Osteoblast (primary cell): Measurements from ENCODE around the gene ADO. TPM values are rescaled to one million over a fixed set of nuclear protein-coding genes. Genes with fewer than 3 reads are reported as not detected.

ENCODE experiments used
- DNase-seq: peaks from one replicate; pipeline ENCODE4 v3.0.0; 2011; ENCODE audit warnings: low spot score, mixed read lengths; ENCODE audit not compliant: insufficient read length; ENCODE audit errors: missing footprints
- H2AFZ ChIP-seq: 2 replicates; pipeline ENCODE4 v1.6.0; 2011; ENCODE audit warnings: mild to moderate bottlenecking, low read length
- H3K27ac ChIP-seq: 2 replicates; pipeline ENCODE4 v1.5.1; 2011; ENCODE audit warnings: mild to moderate bottlenecking, low read depth, low read length, moderate library complexity
- H3K27me3 ChIP-seq: 2 replicates; pipeline ENCODE4 v1.6.0; 2012; ENCODE audit warnings: mild to moderate bottlenecking, control low read depth, inconsistent platforms, low read length, moderate library complexity; ENCODE audit not compliant: insufficient read depth
- H3K36me3 ChIP-seq: 2 replicates; pipeline ENCODE4 v1.5.1; 2011; ENCODE audit warnings: mild to moderate bottlenecking, low read length, control low read depth, moderate library complexity; ENCODE audit not compliant: insufficient read depth
- H3K4me1 ChIP-seq: 2 replicates; pipeline ENCODE4 v1.5.1; 2011; ENCODE audit warnings: mild to moderate bottlenecking, low read length, control low read depth, moderate library complexity; ENCODE audit not compliant: insufficient read depth
- H3K4me2 ChIP-seq: 2 replicates; pipeline ENCODE4 v1.6.0; 2011; ENCODE audit warnings: mild to moderate bottlenecking, low read length; ENCODE audit not compliant: insufficient read depth
- H3K4me3 ChIP-seq: fragments of 200-600 bp; sonication (generic); 3 replicates; pipeline ENCODE4 v1.5.1; 2012; ENCODE audit warnings: mild to moderate bottlenecking, low read length, inconsistent platforms; ENCODE audit not compliant: insufficient read depth
- H3K79me2 ChIP-seq: 2 replicates; pipeline ENCODE4 v1.6.0; 2012; ENCODE audit warnings: mild to moderate bottlenecking, low read length, control low read depth, inconsistent platforms; ENCODE audit not compliant: insufficient read depth
- H3K9me3 ChIP-seq: 2 replicates; pipeline ENCODE4 v1.5.1; 2011; ENCODE audit warnings: low read depth, low read length, control low read depth
- H4K20me1 ChIP-seq: 2 replicates; pipeline ENCODE4 v1.6.0; 2012; ENCODE audit warnings: mild to moderate bottlenecking, low read length, control low read depth; ENCODE audit not compliant: insufficient read depth
- CTCF ChIP-seq: IDR thresholded peaks from 2 replicates; pipeline ENCODE4 v1.5.1; 2011; ENCODE audit warnings: mild to moderate bottlenecking, low read depth, low read length, moderate library complexity; ENCODE audit errors: extremely low read depth
- total RNA-seq: library from RNA; depleted of rRNA; stranded (reverse); fragments of >200 nt; gene quantifications from 2 replicates; pipeline ENCODE4 v1.2.3, GENCODE V29; 2012

ADO gene
- total RNA-seq, 1 donor, result 29.3 TPM

- H3K36me3 ChIP-seq, result no peaks in the 10 kb centered on the region
- no peaks in the 10 kb centered on the region for H3K79me2 ChIP-seq
- peaks cover 12% of the 10 kb centered on the region for H3K27me3 ChIP-seq
- no peaks in the 10 kb centered on the region for H3K9me3 ChIP-seq
- DNase-seq, result no peak
- no peak overlapping the region for H3K4me3 ChIP-seq
- H3K4me1 ChIP-seq, result no peaks in the 10 kb centered on the region
- no peak overlapping the region for H3K4me2 ChIP-seq
- no peaks in the 10 kb centered on the region for H4K20me1 ChIP-seq
- no peak for TF ChIP-seq CTCF
- no peak overlapping the region for H2AFZ ChIP-seq
- H3K27ac ChIP-seq, result no peak overlapping the region
These were observed 21.8 kb downstream of the ADO start for GRCh38 chr10:62826273-62826672.

GRCh38 chr10:62829622-62830021, 25.1 kb downstream of the ADO start:
- H3K79me2 ChIP-seq, result no peaks in the 10 kb centered on the region
- no peak overlapping the region for H3K27ac ChIP-seq
- peak; percentile 37 for DNase-seq
- no peaks in the 10 kb centered on the region for H3K36me3 ChIP-seq
- peaks cover 4% of the 10 kb centered on the region for H3K4me1 ChIP-seq
- no peak for TF ChIP-seq CTCF
- H3K4me2 ChIP-seq, result no peak overlapping the region
- no peaks in the 10 kb centered on the region for H3K9me3 ChIP-seq
- no peak overlapping the region for H2AFZ ChIP-seq
- H4K20me1 ChIP-seq, result no peaks in the 10 kb centered on the region
- H3K27me3 ChIP-seq, result no peaks in the 10 kb centered on the region
- H3K4me3 ChIP-seq, result no peak overlapping the region

GRCh38 chr10:62830679-62831078, 26.2 kb downstream of the ADO start:
- peaks cover 4% of the 10 kb centered on the region for H3K4me1 ChIP-seq
- no peak overlapping the region for H2AFZ ChIP-seq
- no peak overlapping the region for H3K27ac ChIP-seq
- no peaks in the 10 kb centered on the region for H3K9me3 ChIP-seq
- no peak overlapping the region for H3K4me3 ChIP-seq
- no peak for DNase-seq
- no peaks in the 10 kb centered on the region for H3K27me3 ChIP-seq
- H3K36me3 ChIP-seq, result no peaks in the 10 kb centered on the region
- H3K4me2 ChIP-seq, result no peak overlapping the region
- TF ChIP-seq CTCF, result no peak
- H4K20me1 ChIP-seq, result no peaks in the 10 kb centered on the region
- H3K79me2 ChIP-seq, result no peaks in the 10 kb centered on the region

GRCh38 chr10:62831346-62831745, 26.8 kb downstream of the ADO start:
- no peak overlapping the region for H2AFZ ChIP-seq
- no peak overlapping the region for H3K27ac ChIP-seq
- no peaks in the 10 kb centered on the region for H4K20me1 ChIP-seq
- no peaks in the 10 kb centered on the region for H3K9me3 ChIP-seq
- no peak for TF ChIP-seq CTCF
- DNase-seq, result peak; percentile 77
- H3K4me1 ChIP-seq, result peaks cover 4% of the 10 kb centered on the region
- no peaks in the 10 kb centered on the region for H3K36me3 ChIP-seq
- no peaks in the 10 kb centered on the region for H3K27me3 ChIP-seq
- no peak overlapping the region for H3K4me3 ChIP-seq
- H3K79me2 ChIP-seq, result no peaks in the 10 kb centered on the region
- H3K4me2 ChIP-seq, result no peak overlapping the region
